ENCODE measurements around the gene IDI2.

GRCh38 chr10:1070919-1071318 lies 45.3 kb upstream of the IDI2 start:
- TF ChIP-seq CTCF (IDR thresholded peaks at IDR 0.05), result no peak
- no peak for TF ChIP-seq GATA3 (IDR thresholded peaks at IDR 0.05; ENCODE audit: borderline replicate concordance)
- TF ChIP-seq EP300 (IDR thresholded peaks at IDR 0.05), result no peak
- TF ChIP-seq RAD21 (conservative IDR thresholded peaks at IDR 0.05 in 1 of 2, IDR thresholded peaks at IDR 0.05 in 1 of 2), result no peak
- TF ChIP-seq POLR2A (IDR thresholded peaks at IDR 0.05; ENCODE audit: low read length), result no peak
- TF ChIP-seq TP53 (CRISPR knock-in tag; IDR thresholded peaks at IDR 0.05), result no peak

Data from A549 (cell line).